Cardiac fibroblast (primary cell): ENCODE results near the gene PRIM2.
"Not testable (repeated sequence)": the region's sequence is repeated elsewhere in the genome, so short reads cannot be mapped to it uniquely, and the experiment has no call there.

ENCODE experiments used
- DNase-seq, 2 donors: peaks; one replicate each; pipeline versions ENCODE4 v3.0.0 to v3.0.0-alpha.2; 2010; ENCODE audit warnings: low read depth in 2 of 2
- H3K4me3 ChIP-seq, 2 donors: replicated peaks in 1 of 2; 1 replicate in 1 of 2; 2 replicates in 1 of 2; pipeline ENCODE4 v1.5.1; 2011; ENCODE audit warnings: low read depth in 2 of 2, low read length in 2 of 2, mild to moderate bottlenecking in 2 of 2, moderate library complexity in 1 of 2
- TF ChIP-seq, protein P1 (sequence below): IDR thresholded peaks from one replicate; pipeline ENCODE4 v1.5.1; 2011; ENCODE audit warnings: low read depth, mild to moderate bottlenecking, low read length, inconsistent platforms

PRIM2 gene

GRCh38 chr6:57316581-57317059 lies 810 bp upstream of the PRIM2 start:
- TF ChIP-seq, protein P1, sequence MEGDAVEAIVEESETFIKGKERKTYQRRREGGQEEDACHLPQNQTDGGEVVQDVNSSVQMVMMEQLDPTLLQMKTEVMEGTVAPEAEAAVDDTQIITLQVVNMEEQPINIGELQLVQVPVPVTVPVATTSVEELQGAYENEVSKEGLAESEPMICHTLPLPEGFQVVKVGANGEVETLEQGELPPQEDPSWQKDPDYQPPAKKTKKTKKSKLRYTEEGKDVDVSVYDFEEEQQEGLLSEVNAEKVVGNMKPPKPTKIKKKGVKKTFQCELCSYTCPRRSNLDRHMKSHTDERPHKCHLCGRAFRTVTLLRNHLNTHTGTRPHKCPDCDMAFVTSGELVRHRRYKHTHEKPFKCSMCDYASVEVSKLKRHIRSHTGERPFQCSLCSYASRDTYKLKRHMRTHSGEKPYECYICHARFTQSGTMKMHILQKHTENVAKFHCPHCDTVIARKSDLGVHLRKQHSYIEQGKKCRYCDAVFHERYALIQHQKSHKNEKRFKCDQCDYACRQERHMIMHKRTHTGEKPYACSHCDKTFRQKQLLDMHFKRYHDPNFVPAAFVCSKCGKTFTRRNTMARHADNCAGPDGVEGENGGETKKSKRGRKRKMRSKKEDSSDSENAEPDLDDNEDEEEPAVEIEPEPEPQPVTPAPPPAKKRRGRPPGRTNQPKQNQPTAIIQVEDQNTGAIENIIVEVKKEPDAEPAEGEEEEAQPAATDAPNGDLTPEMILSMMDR = peak; percentile 64

DNA sequence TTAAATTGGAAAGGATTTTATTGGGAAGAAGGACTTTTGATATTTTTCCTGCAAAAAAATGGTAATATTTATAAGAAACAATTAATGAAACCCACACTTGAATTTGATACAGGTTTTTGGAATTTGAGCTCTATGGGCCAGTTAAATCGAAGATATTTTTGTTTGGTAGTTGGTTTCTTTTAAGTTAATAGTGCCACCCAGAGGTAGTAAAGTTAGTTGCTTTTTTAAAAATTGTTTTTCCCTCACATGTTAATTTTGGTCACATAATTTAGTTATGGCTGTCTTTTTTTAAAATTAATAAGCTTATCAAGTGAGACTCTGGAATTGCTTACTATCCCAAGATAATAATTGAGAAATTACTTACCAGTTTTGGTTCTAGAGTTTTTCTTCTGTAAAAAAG lies 7.1 kb downstream of the PRIM2 start:
- TF ChIP-seq, protein P1 = peak; percentile 35
- DNase-seq = peak; percentile 39 to 53
- H3K4me3 ChIP-seq = no peak overlapping the region

More at GRCh38 chr6:57316581-57317059, 810 bp upstream of the PRIM2 start:
- H3K4me3 ChIP-seq = peak overlapping the region; percentile 69 to 72
- peak; percentile 93 to 97 for DNase-seq

- TF ChIP-seq, protein P1 = no peak
- H3K4me3 ChIP-seq = no peak overlapping the region
Observed at GRCh38 chr6:57327311-57327710, 9.9 kb downstream of the PRIM2 start.

GRCh38 chr6:57328074-57328473 lies 10.6 kb downstream of the PRIM2 start:
- H3K4me3 ChIP-seq = no peak overlapping the region
- TF ChIP-seq, protein P1 = no peak
- no peak for DNase-seq

More at GRCh38 chr6:57327311-57327710, 9.9 kb downstream of the PRIM2 start:
- no peak for DNase-seq

GRCh38 chr6:57329933-57330332 lies 12.5 kb downstream of the PRIM2 start:
- TF ChIP-seq, protein P1 = no peak
- DNase-seq = no peak
- no peak overlapping the region for H3K4me3 ChIP-seq

DNA sequence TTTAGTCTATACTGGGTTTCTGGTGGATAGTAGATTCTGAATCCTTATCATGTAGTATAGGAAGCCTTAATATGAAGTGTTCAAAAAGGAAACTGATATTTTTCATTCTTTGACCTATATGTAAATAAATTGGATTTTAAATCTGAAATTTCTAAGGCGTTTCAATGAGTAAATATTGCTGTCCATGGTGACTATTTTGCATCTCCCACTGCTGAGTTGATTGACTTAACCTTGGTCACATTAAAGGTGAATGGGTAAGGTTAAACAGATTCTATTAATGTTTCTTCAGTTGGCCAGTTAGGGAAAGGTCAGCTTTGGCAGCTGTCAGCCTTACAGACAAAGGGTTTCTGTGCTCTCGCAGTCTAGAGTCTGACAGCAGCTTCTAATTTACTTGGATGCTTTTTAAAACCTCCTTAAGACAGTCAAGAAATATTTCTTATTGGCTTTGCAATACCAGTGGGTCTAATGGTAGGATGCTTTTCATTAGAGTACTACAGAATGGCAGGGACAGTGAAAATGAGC lies 24.8 kb downstream of the PRIM2 start:
- TF ChIP-seq, protein P1 = no peak
- no peak for DNase-seq
- no peak overlapping the region for H3K4me3 ChIP-seq

- not testable (repeated sequence) for H3K4me3 ChIP-seq, DNase-seq
Observed at GRCh38 chr6:57343342-57343741, 25.9 kb downstream of the PRIM2 start.

GRCh38 chr6:57346715-57347114 lies 29.3 kb downstream of the PRIM2 start:
- H3K4me3 ChIP-seq = not testable (repeated sequence)
- peak in 1 of 2 donors; percentile 26 for DNase-seq

GRCh38 chr6:57347597-57347996 lies 30.2 kb downstream of the PRIM2 start:
- DNase-seq = not testable (repeated sequence)

GRCh38 chr6:57350443-57350842 lies 33.0 kb downstream of the PRIM2 start:
- not testable (repeated sequence) for DNase-seq, H3K4me3 ChIP-seq

More at GRCh38 chr6:57347597-57347996, 30.2 kb downstream of the PRIM2 start:
- not testable (repeated sequence) for H3K4me3 ChIP-seq

- DNase-seq = peak; percentile 19 to 21
- not testable (repeated sequence) for H3K4me3 ChIP-seq
Observed at GRCh38 chr6:57352596-57352995, 35.2 kb downstream of the PRIM2 start.

GRCh38 chr6:57358319-57358718 lies 40.9 kb downstream of the PRIM2 start:
- DNase-seq, H3K4me3 ChIP-seq: not testable (repeated sequence)
